Measurements from ENCODE around the gene YWHAB.

The YWHAB gene

GRCh38 chr20:44900231-44900854, 14.8 kb downstream of the YWHAB start:
- Histone ChIP-seq H3K9ac (ENCODE audit: low read length) (no peak overlapping the region), H3K79me2 (ENCODE audit: insufficient read depth, low read length) (peaks cover 58% of the 10 kb centered on the region), H2AFZ (ENCODE audit: low read length) (no peak overlapping the region), H3K4me1 (ENCODE audit: insufficient read depth, low read length, severe bottlenecking) (peaks cover 13% of the 10 kb centered on the region), H3K4me2 (ENCODE audit: low read length) (no peak overlapping the region), H3K36me3 (ENCODE audit: insufficient read depth, low read length) (peaks cover 83% of the 10 kb centered on the region), H3K27me3 (ENCODE audit: insufficient read depth, low read length) (no peaks in the 10 kb centered on the region), H3K27ac (ENCODE audit: low read depth, low read length, poor library complexity, severe bottlenecking) (no peak overlapping the region), H3K9me2 (ENCODE audit: low read depth, low read length) (no peaks in the 10 kb centered on the region), H3F3A (ENCODE audit: insufficient read depth, low read length) (no peaks in the 10 kb centered on the region), H3K9me3 (ENCODE audit: low read length) (no peaks in the 10 kb centered on the region), H4K20me1 (ENCODE audit: insufficient read depth, low read length) (0 out of 2 replicates have a peak, but pooled peaks cover 3% of the 10 kb centered on the region), H3K4me3 (ENCODE audit: low read depth, low read length, poor library complexity, severe bottlenecking) (no peak overlapping the region)
- TF ChIP-seq CTCF (IDR thresholded peaks at IDR 0.05; ENCODE audit: low read length) (no peak), EZH2 (IDR thresholded peaks at IDR 0.05; ENCODE audit: borderline replicate concordance, low read length) (no peak)

GRCh38 chr20:44901974-44902373, 16.5 kb downstream of the YWHAB start:
- TF ChIP-seq CTCF (IDR thresholded peaks at IDR 0.05; ENCODE audit: low read length), result no peak
- 0 out of 2 replicates have a peak, but pooled peaks cover 3% of the 10 kb centered on the region for H4K20me1 ChIP-seq (ENCODE audit: insufficient read depth, low read length)
- no peaks in the 10 kb centered on the region for H3K27me3 ChIP-seq (ENCODE audit: insufficient read depth, low read length)
- H3F3A ChIP-seq (ENCODE audit: insufficient read depth, low read length), result no peaks in the 10 kb centered on the region
- no peaks in the 10 kb centered on the region for H3K9me2 ChIP-seq (ENCODE audit: low read depth, low read length)
- H3K4me2 ChIP-seq (ENCODE audit: low read length), result no peak overlapping the region
- H3K9ac ChIP-seq (ENCODE audit: low read length), result no peak overlapping the region
- H3K79me2 ChIP-seq (ENCODE audit: insufficient read depth, low read length), result peaks cover 41% of the 10 kb centered on the region
- H3K27ac ChIP-seq (ENCODE audit: low read depth, low read length, poor library complexity, severe bottlenecking), result no peak overlapping the region
- peaks cover 86% of the 10 kb centered on the region for H3K36me3 ChIP-seq (ENCODE audit: insufficient read depth, low read length)
- H3K4me3 ChIP-seq (ENCODE audit: low read depth, low read length, poor library complexity, severe bottlenecking), result no peak overlapping the region
- H3K9me3 ChIP-seq (ENCODE audit: low read length), result no peaks in the 10 kb centered on the region
- peaks cover 4% of the 10 kb centered on the region for H3K4me1 ChIP-seq (ENCODE audit: insufficient read depth, low read length, severe bottlenecking)
- H2AFZ ChIP-seq (ENCODE audit: low read length), result no peak overlapping the region

GRCh38 chr20:44904377-44904776, 18.9 kb downstream of the YWHAB start:
- Histone ChIP-seq H3K79me2 (ENCODE audit: insufficient read depth, low read length) (peaks cover 17% of the 10 kb centered on the region), H3F3A (ENCODE audit: insufficient read depth, low read length) (0 out of 2 replicates have a peak, but pooled peaks cover 4% of the 10 kb centered on the region), H3K9me2 (ENCODE audit: low read depth, low read length) (no peaks in the 10 kb centered on the region), H3K27ac (ENCODE audit: low read depth, low read length, poor library complexity, severe bottlenecking) (no peak overlapping the region), H2AFZ (ENCODE audit: low read length) (no peak overlapping the region), H3K27me3 (ENCODE audit: insufficient read depth, low read length) (no peaks in the 10 kb centered on the region), H3K9ac (ENCODE audit: low read length) (no peak overlapping the region), H4K20me1 (ENCODE audit: insufficient read depth, low read length) (0 out of 2 replicates have a peak, but pooled peaks cover 3% of the 10 kb centered on the region), H3K36me3 (ENCODE audit: insufficient read depth, low read length) (peaks cover 92% of the 10 kb centered on the region), H3K4me1 (ENCODE audit: insufficient read depth, low read length, severe bottlenecking) (peaks cover 5% of the 10 kb centered on the region), H3K4me3 (ENCODE audit: low read depth, low read length, poor library complexity, severe bottlenecking) (no peak overlapping the region), H3K9me3 (ENCODE audit: low read length) (no peaks in the 10 kb centered on the region), H3K4me2 (ENCODE audit: low read length) (no peak overlapping the region)
- TF ChIP-seq CTCF (IDR thresholded peaks at IDR 0.05; ENCODE audit: low read length) (no peak), EZH2 (IDR thresholded peaks at IDR 0.05; ENCODE audit: borderline replicate concordance, low read length) (no peak)

Data from OCI-LY1 (cell line).